ENCODE results near the gene ZCCHC14. TPM values are rescaled to one million over a fixed set of nuclear protein-coding genes. Genes with fewer than 3 reads are reported as not detected.
"Not testable (repeated sequence)": the region's sequence is repeated elsewhere in the genome, so short reads cannot be mapped to it uniquely, and the experiment has no call there.

The ZCCHC14 gene
- total RNA-seq, 1 donor = 8.2 TPM

GRCh38 chr16:87507351-87508069 lies 14.7 kb upstream of the ZCCHC14 start:
- no peak for TF ChIP-seq CTCF (IDR thresholded peaks at IDR 0.05; ENCODE audit: insufficient read depth, low read depth, low read length)
- H3K4me3 ChIP-seq (ENCODE audit: low read depth, low read length) = no peak overlapping the region
- DNase-seq (ENCODE audit: low read depth) = no peak

DNA sequence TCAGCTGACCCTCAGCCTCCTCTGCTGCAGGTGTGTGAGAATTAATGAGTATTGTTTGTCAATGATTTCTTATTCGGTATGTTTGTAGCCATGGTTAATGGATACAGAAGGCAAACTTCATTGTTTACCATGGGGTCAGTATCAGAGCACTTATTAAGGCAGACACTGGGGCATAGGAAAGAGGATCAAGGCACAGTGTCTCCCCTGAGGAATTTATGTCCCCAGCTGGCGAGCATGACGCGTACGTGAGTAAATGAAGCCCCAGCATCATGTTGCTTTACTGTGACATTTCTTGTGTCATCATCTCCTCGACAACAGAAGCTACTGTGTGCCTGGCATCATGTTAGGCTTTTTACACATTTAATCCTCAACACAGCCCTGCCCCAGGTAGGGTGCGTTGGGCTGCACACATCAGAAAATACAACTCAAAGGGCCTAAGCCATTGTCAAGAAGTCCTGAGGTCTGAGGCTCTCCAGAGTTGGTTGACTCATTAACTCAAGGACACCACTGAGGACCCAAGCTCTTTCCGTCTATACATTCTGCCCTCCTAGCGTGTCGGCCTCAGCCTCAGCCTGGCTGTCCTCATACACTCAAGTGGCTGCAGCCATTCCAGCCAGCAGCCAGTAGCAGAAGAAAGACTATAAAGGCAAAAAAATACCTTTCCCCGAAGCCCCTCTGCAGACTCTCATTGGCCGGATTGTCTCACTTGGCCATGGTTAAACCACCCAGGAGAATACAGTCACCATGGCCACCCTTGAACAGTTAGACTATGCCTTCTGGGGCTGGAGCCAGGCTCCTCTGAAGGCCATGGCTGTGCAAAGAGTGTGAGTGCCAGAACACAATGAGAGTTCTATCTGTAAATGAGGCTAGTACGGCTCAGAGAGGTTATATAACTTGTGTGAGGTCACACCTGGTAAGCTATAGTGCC lies 13.9 kb upstream of the ZCCHC14 start:
- DNase-seq (ENCODE audit: low read depth) = no peak
- no peak for TF ChIP-seq CTCF (IDR thresholded peaks at IDR 0.05; ENCODE audit: insufficient read depth, low read depth, low read length)
- H3K4me3 ChIP-seq (ENCODE audit: low read depth, low read length) = no peak overlapping the region

DNA sequence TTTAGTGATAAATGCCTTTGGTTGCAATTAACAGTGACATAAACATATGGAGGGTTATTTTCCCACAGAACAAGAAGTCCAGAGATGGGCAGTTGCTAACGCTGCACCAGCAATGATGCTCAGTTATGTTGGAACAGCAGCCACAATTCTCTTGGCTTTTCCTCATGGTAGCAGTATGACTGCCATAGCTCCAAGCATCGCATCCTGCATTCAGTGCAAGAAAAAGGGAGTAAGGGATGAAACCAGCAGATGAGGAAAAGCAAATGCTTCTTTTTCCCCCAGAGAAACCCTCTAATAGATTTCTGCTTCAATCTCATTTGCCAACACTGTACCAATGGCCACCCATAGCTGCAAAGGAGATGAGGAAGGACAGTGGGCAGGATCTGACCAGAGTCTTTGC lies 13.0 kb upstream of the ZCCHC14 start:
- no peak for DNase-seq (ENCODE audit: low read depth)
- H3K4me3 ChIP-seq (ENCODE audit: low read depth, low read length) = no peak overlapping the region
- no peak for TF ChIP-seq CTCF (IDR thresholded peaks at IDR 0.05; ENCODE audit: insufficient read depth, low read depth, low read length)

- not testable (repeated sequence) for DNase-seq (ENCODE audit: low read depth); H3K4me3 ChIP-seq (ENCODE audit: low read depth, low read length)
These were observed 10.6 kb upstream of the ZCCHC14 start for GRCh38 chr16:87503232-87503937.

DNA sequence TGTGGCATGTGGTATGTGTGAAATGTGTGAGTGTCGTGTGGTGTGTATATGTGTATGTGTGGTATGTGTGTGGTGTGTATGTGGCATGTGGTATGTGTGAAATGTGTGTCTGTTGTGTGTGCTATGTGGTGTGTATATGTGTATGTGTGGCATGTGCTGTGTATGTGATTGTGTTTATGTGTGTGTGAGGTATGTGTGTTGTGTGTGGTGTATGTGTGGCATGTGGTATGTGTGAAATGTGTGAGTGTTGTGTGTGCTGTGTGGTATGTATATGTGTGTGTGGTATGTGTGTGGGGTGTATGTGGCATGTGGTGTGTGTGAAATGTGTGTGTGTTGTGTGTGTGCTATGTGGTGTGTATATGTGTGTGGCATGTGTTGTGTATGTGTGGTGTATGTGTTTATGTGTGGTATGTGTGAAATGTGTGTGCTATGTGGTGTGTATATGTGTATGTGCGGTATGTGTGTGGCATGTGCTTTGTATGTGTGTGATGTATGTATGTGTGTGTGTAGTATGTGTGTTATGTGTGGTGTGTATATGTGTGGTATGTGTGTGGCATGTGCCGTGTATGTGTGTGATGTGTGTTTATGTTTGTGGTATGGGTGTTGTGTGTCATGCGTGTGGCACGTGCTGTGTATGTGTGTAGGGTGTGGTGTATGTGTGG lies 9.6 kb upstream of the ZCCHC14 start:
- no peak overlapping the region for H3K4me3 ChIP-seq (ENCODE audit: low read depth, low read length)
- DNase-seq (ENCODE audit: low read depth) = no peak
- TF ChIP-seq CTCF (IDR thresholded peaks at IDR 0.05; ENCODE audit: insufficient read depth, low read depth, low read length) = no peak

GRCh38 chr16:87501117-87501516 lies 8.3 kb upstream of the ZCCHC14 start:
- DNase-seq (ENCODE audit: low read depth) = no peak
- TF ChIP-seq CTCF (IDR thresholded peaks at IDR 0.05; ENCODE audit: insufficient read depth, low read depth, low read length) = no peak
- H3K4me3 ChIP-seq (ENCODE audit: low read depth, low read length) = no peak overlapping the region

Measured in fibroblast of villous mesenchyme (primary cell).